ENCODE results near the gene PAEP.

PAEP gene

DNA sequence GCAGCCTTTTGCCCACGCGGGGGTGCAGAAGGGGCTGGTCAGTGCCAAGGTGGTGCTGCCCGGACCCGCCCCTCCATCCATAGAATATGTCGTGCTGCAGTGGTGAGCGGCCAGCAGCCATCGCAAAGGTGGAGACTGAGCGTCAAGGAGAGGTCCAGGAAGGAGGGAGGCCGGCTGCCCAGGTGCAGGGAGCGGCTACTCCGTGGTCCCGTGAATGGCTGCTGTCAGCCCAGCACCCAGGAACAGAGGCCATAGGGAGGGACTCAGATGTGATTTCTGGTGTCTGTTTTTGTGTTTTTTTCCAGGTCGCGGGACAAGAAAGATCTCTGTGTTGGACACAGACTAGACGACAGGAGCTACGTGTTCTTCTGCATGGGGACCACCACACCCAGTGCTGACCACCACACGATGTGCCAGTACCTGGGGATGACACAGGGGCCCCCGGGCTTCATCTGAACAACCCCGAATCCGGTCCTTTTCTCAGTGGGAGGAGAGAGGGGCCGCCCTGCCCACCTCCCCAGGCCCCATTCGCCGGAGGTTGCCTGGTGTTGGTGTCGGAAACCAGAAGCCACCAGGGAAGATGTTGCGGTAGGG lies 29.0 kb downstream of the PAEP start:
- TF ChIP-seq GABPA (IDR thresholded peaks at IDR 0.05; ENCODE audit: low read depth) (no peak), CTCF (IDR thresholded peaks at IDR 0.05; ENCODE audit: insufficient read depth, low read length) (no peak), POLR2AphosphoS5 (IDR thresholded peaks at IDR 0.05; ENCODE audit: low read depth) (no peak)
- H3K27me3 ChIP-seq (ENCODE audit: insufficient read depth, poor library complexity, severe bottlenecking): no peaks in the 10 kb centered on the region
- H3K27ac ChIP-seq (replicated peaks): no peak overlapping the region
- no peak overlapping the region for H3K4me3 ChIP-seq (replicated peaks; ENCODE audit: insufficient read depth, low read length)
- no peak for DNase-seq (ENCODE audit: low read depth in 1 of 2, low spot score in 1 of 2)

GRCh38 chr9:135591506-135592330 lies 30.2 kb downstream of the PAEP start:
- DNase-seq (ENCODE audit: low read depth in 1 of 2, low spot score in 1 of 2): no peak
- H3K27ac ChIP-seq (replicated peaks): no peak overlapping the region
- H3K4me3 ChIP-seq (replicated peaks; ENCODE audit: insufficient read depth, low read length): no peak overlapping the region
- no peaks in the 10 kb centered on the region for H3K27me3 ChIP-seq (ENCODE audit: insufficient read depth, poor library complexity, severe bottlenecking)
- TF ChIP-seq POLR2AphosphoS5 (IDR thresholded peaks at IDR 0.05; ENCODE audit: low read depth) (no peak), CTCF (IDR thresholded peaks at IDR 0.05; ENCODE audit: insufficient read depth, low read length) (no peak), GABPA (IDR thresholded peaks at IDR 0.05; ENCODE audit: low read depth) (no peak), SPI1 (IDR thresholded peaks at IDR 0.05; ENCODE audit: borderline replicate concordance, low read depth) (no peak)
- TF ChIP-seq, protein P1, sequence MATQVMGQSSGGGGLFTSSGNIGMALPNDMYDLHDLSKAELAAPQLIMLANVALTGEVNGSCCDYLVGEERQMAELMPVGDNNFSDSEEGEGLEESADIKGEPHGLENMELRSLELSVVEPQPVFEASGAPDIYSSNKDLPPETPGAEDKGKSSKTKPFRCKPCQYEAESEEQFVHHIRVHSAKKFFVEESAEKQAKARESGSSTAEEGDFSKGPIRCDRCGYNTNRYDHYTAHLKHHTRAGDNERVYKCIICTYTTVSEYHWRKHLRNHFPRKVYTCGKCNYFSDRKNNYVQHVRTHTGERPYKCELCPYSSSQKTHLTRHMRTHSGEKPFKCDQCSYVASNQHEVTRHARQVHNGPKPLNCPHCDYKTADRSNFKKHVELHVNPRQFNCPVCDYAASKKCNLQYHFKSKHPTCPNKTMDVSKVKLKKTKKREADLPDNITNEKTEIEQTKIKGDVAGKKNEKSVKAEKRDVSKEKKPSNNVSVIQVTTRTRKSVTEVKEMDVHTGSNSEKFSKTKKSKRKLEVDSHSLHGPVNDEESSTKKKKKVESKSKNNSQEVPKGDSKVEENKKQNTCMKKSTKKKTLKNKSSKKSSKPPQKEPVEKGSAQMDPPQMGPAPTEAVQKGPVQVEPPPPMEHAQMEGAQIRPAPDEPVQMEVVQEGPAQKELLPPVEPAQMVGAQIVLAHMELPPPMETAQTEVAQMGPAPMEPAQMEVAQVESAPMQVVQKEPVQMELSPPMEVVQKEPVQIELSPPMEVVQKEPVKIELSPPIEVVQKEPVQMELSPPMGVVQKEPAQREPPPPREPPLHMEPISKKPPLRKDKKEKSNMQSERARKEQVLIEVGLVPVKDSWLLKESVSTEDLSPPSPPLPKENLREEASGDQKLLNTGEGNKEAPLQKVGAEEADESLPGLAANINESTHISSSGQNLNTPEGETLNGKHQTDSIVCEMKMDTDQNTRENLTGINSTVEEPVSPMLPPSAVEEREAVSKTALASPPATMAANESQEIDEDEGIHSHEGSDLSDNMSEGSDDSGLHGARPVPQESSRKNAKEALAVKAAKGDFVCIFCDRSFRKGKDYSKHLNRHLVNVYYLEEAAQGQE (IDR thresholded peaks at IDR 0.05; ENCODE audit: insufficient replicate concordance, low read depth): no peak

GRCh38 chr9:135592331-135592590 lies 30.7 kb downstream of the PAEP start:
- H3K4me3 ChIP-seq (replicated peaks; ENCODE audit: insufficient read depth, low read length): no peak overlapping the region
- no peak for DNase-seq (ENCODE audit: low read depth in 1 of 2, low spot score in 1 of 2)
- no peaks in the 10 kb centered on the region for H3K27me3 ChIP-seq (ENCODE audit: insufficient read depth, poor library complexity, severe bottlenecking)

DNA sequence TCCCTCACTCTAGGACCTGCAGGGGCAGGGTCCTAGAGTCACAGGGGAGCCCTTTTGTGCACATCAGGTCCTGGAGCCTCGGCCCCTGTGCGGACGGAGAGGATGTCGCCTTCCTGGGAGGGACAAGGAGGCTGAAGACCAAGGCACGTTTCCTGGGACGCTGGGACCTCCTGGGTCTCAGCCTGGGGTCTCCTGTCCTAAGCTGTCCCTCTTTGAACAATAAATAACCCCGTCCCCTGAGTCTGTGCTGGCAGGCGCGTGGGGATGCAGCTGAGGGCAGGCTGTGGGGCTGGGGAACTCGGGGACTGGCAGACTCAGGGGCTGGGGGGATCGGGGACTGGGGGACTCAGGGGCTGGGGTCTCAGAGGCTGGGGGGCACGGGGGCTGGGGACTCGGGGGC lies 31.1 kb downstream of the PAEP start:
- Histone ChIP-seq H3K27ac (replicated peaks) (no peak overlapping the region), H3K4me3 (replicated peaks; ENCODE audit: insufficient read depth, low read length) (no peak overlapping the region), H3K27me3 (ENCODE audit: insufficient read depth, poor library complexity, severe bottlenecking) (no peaks in the 10 kb centered on the region)
- no peak for DNase-seq (ENCODE audit: low read depth in 1 of 2, low spot score in 1 of 2)
- TF ChIP-seq GABPA (IDR thresholded peaks at IDR 0.05; ENCODE audit: low read depth) (no peak), CTCF (IDR thresholded peaks at IDR 0.05; ENCODE audit: insufficient read depth, low read length) (no peak), SPI1 (IDR thresholded peaks at IDR 0.05; ENCODE audit: borderline replicate concordance, low read depth) (no peak), POLR2AphosphoS5 (IDR thresholded peaks at IDR 0.05; ENCODE audit: low read depth) (no peak)
- TF ChIP-seq, protein P1 (IDR thresholded peaks at IDR 0.05; ENCODE audit: insufficient replicate concordance, low read depth): no peak

More at GRCh38 chr9:135592331-135592590, 30.7 kb downstream of the PAEP start:
- H3K27ac ChIP-seq (replicated peaks): no peak overlapping the region
- TF ChIP-seq POLR2AphosphoS5 (IDR thresholded peaks at IDR 0.05; ENCODE audit: low read depth): no peak
- TF ChIP-seq SPI1 (IDR thresholded peaks at IDR 0.05; ENCODE audit: borderline replicate concordance, low read depth): no peak

All from HL-60 (cell line).